ENCODE results near the gene C1orf50. TPM values are rescaled to one million over a fixed set of nuclear protein-coding genes. Genes with fewer than 3 reads are reported as not detected.

C1orf50 gene
- total and polyA plus RNA-seq, 2 of the 4 experiments (the other 2 are of a cell fraction), result 2.0 to 6.0 TPM

- H2BK120ac ChIP-seq (ENCODE audit: low read depth, low read length), result no peak overlapping the region
- POLR2A ChIA-PET (ENCODE audit: unreplicated experiment), result no interaction called here
- no peak overlapping the region for H2AK5ac ChIP-seq (ENCODE audit: low read depth, low read length)
- ATAC-seq (ENCODE audit: low read depth), result no peak
- H2BK15ac ChIP-seq (ENCODE audit: low read depth, low read length), result no peak overlapping the region
- H3K9ac ChIP-seq (ENCODE audit: low read depth, low read length), result no peak overlapping the region
- H3K27me3 ChIP-seq (ENCODE audit: control insufficient read depth, insufficient read depth, low read length), result no peaks in the 10 kb centered on the region
- H3K4me2 ChIP-seq (ENCODE audit: low read depth, low read length), result no peak overlapping the region
- CTCF ChIA-PET, result interaction anchor here (1.1 kb wide), 1 partner anchor 17 kb away, joined by 3 read pairs; no protein-coding TSS in a partner anchor
- no peak overlapping the region for H3K27ac ChIP-seq (ENCODE audit: insufficient read depth, low read length)
- TF ChIP-seq CHD1 (IDR thresholded peaks at IDR 0.05; ENCODE audit: low read depth, low read length) (no peak), POLR2A (IDR thresholded peaks at IDR 0.05; ENCODE audit: low read depth, low read length) (no peak), CTCF (conservative IDR thresholded peaks at IDR 0.05; ENCODE audit: low read depth, low read length) (no peak), RFX5 (IDR thresholded peaks at IDR 0.05; ENCODE audit: low read depth, low read length) (no peak), BHLHE40 (IDR thresholded peaks at IDR 0.05; ENCODE audit: low read depth, low read length) (no peak), USF2 (IDR thresholded peaks at IDR 0.05; ENCODE audit: low read depth, low read length) (no peak)
- H3K4me1 ChIP-seq (ENCODE audit: control insufficient read depth, insufficient read depth, low read length), result no peaks in the 10 kb centered on the region
- no peak overlapping the region for H2BK5ac ChIP-seq (ENCODE audit: low read depth, low read length, poor library complexity, severe bottlenecking)
- peaks cover 60% of the 10 kb centered on the region for H3K36me3 ChIP-seq (ENCODE audit: control insufficient read depth, insufficient read depth, low read length)
- dilution Hi-C loops (cut with HindIII; ENCODE audit: low sequenced_read_pairs, unreplicated experiment) (no loop called here), in situ Hi-C loops (cut with MboI; ENCODE audit: low sequenced_read_pairs) (no loop called here), intact Hi-C loops (cut with micrococcal nuclease) (no loop called here)
- H3K23ac ChIP-seq (ENCODE audit: low read depth, low read length), result no peak overlapping the region
- WGBS, 2 experiments (ENCODE audit: extremely low coverage in 2 of 2, insufficient read length in 1 of 2), result 84% methylated on average over 3 of the region's 10 CpGs; no CpG with 5 or more reads in 1 of the 2 experiments
- no peak overlapping the region for H3K18ac ChIP-seq (ENCODE audit: low read depth, low read length)
- H3K4me3 ChIP-seq (ENCODE audit: insufficient read depth, low read depth, low read length), result no peak overlapping the region
- no peaks in the 10 kb centered on the region for H3K9me3 ChIP-seq (ENCODE audit: control insufficient read depth, insufficient read depth, low read length)
- no peak overlapping the region for H4K8ac ChIP-seq (ENCODE audit: low read depth in 2 of 2, low read length in 2 of 2)
- peaks cover 27% of the 10 kb centered on the region for H4K20me1 ChIP-seq (ENCODE audit: insufficient read depth, low read length)
- H3K56ac ChIP-seq (ENCODE audit: extremely low read depth, insufficient read depth, low read length), result no peak overlapping the region
- H2BK20ac ChIP-seq (ENCODE audit: low read depth, low read length), result no peak overlapping the region
- H3K14ac ChIP-seq (replicated peaks; ENCODE audit: low read depth, low read length), result no peak overlapping the region
- peak overlapping the region; percentile 21 for H2AFZ ChIP-seq (replicated peaks; ENCODE audit: low read length, poor library complexity)
- no peak overlapping the region for H3K4ac ChIP-seq (ENCODE audit: low read depth, low read length)
- DNase-seq, result no peak
- no TSS peak for BruUV-seq (replicated peaks)
- H4K91ac ChIP-seq (ENCODE audit: insufficient read depth, low read depth, low read length), result no peak overlapping the region
- peaks cover 13% of the 10 kb centered on the region; the same call in 1 of the 2 replicates for H3K9me1 ChIP-seq (ENCODE audit: insufficient read depth, low read length)
- H2AK9ac ChIP-seq (replicated peaks; ENCODE audit: low read depth, low read length, poor library complexity), result no peak overlapping the region
- peaks cover 12 to 18% of the 10 kb centered on the region in 2 experiments for H3K79me1 ChIP-seq (ENCODE audit: low read depth in 1 of 2, low read length in 2 of 2)
- H4K5ac ChIP-seq (ENCODE audit: low read depth, low read length), result no peak overlapping the region
Measured at GRCh38 chr1:42748021-42748420, 19.0 kb upstream of the C1orf50 start.
